ENCODE results near the gene CYP4F11. TPM values are rescaled to one million over a fixed set of nuclear protein-coding genes. Genes with fewer than 3 reads are reported as not detected.
"Not testable (repeated sequence)": the region's sequence is repeated elsewhere in the genome, so short reads cannot be mapped to it uniquely, and the experiment has no call there.

Gene CYP4F11
- total RNA-seq, 1 experiment from 2014 or later: 10.5 TPM

- H3K9me3 Mint-ChIP-seq (ENCODE audit: unreplicated experiment): no peaks in the 10 kb centered on the region
- intact Hi-C loops (cut with micrococcal nuclease): no loop called here
- no peak overlapping the region for H3K4me3 Mint-ChIP-seq (ENCODE audit: unreplicated experiment)
- H3K4me1 Mint-ChIP-seq (ENCODE audit: insufficient read depth, unreplicated experiment): no peaks in the 10 kb centered on the region
- CTCF ChIA-PET: no interaction called here
- no TSS peak for BruUV-seq (replicated peaks)
- H3K27me3 Mint-ChIP-seq (ENCODE audit: insufficient read depth, unreplicated experiment): no peaks in the 10 kb centered on the region
- H3K27ac Mint-ChIP-seq (ENCODE audit: low read depth, unreplicated experiment): no peak overlapping the region
- no peak for DNase-seq (ENCODE audit: unreplicated experiment)
- TF ChIP-seq CTCF (IDR thresholded peaks at IDR 0.05; ENCODE audit: unreplicated experiment): no peak
- H3K36me3 Mint-ChIP-seq (ENCODE audit: insufficient read depth, unreplicated experiment): no peaks in the 10 kb centered on the region
- POLR2A ChIA-PET: no interaction called here
These were observed 49.2 kb downstream of the CYP4F11 start for GRCh38 chr19:15885167-15885566.

GRCh38 chr19:15883329-15883728, 51.0 kb downstream of the CYP4F11 start:
- intact Hi-C loops (cut with micrococcal nuclease); H3K36me3 Mint-ChIP-seq (ENCODE audit: insufficient read depth, unreplicated experiment); H3K27ac Mint-ChIP-seq (ENCODE audit: low read depth, unreplicated experiment); BruUV-seq (replicated peaks); H3K9me3 Mint-ChIP-seq (ENCODE audit: unreplicated experiment); H3K4me1 Mint-ChIP-seq (ENCODE audit: insufficient read depth, unreplicated experiment); DNase-seq (ENCODE audit: unreplicated experiment); H3K4me3 Mint-ChIP-seq (ENCODE audit: unreplicated experiment); POLR2A ChIA-PET; H3K27me3 Mint-ChIP-seq (ENCODE audit: insufficient read depth, unreplicated experiment): not testable (repeated sequence)
- CTCF ChIA-PET: interaction anchor here (1.0 kb wide), 1 partner anchor 179 kb away, joined by 3 read pairs; no protein-coding TSS in a partner anchor

GRCh38 chr19:15874821-15875474, 59.4 kb downstream of the CYP4F11 start:
- Mint-ChIP-seq H3K9me3 (ENCODE audit: unreplicated experiment) (no peaks in the 10 kb centered on the region), H3K27me3 (ENCODE audit: insufficient read depth, unreplicated experiment) (no peaks in the 10 kb centered on the region), H3K4me3 (ENCODE audit: unreplicated experiment) (no peak overlapping the region), H3K36me3 (ENCODE audit: insufficient read depth, unreplicated experiment) (no peaks in the 10 kb centered on the region), H3K4me1 (ENCODE audit: insufficient read depth, unreplicated experiment) (no peaks in the 10 kb centered on the region), H3K27ac (ENCODE audit: low read depth, unreplicated experiment) (no peak overlapping the region)
- intact Hi-C loops (cut with micrococcal nuclease): no loop called here
- no peak for TF ChIP-seq CTCF (IDR thresholded peaks at IDR 0.05; ENCODE audit: unreplicated experiment)
- DNase-seq (ENCODE audit: unreplicated experiment): no peak
- CTCF ChIA-PET: no interaction called here
- no TSS peak for BruUV-seq (replicated peaks)
- POLR2A ChIA-PET: no interaction called here

GRCh38 chr19:15873771-15874170, 60.6 kb downstream of the CYP4F11 start:
- CTCF ChIA-PET; H3K27ac Mint-ChIP-seq (ENCODE audit: low read depth, unreplicated experiment); H3K9me3 Mint-ChIP-seq (ENCODE audit: unreplicated experiment): not testable (repeated sequence)

GRCh38 chr19:15871570-15871969, 62.8 kb downstream of the CYP4F11 start:
- intact Hi-C loops (cut with micrococcal nuclease): no loop called here
- no peaks in the 10 kb centered on the region for H3K27me3 Mint-ChIP-seq (ENCODE audit: insufficient read depth, unreplicated experiment)
- POLR2A ChIA-PET: no interaction called here
- H3K4me1 Mint-ChIP-seq (ENCODE audit: insufficient read depth, unreplicated experiment): no peaks in the 10 kb centered on the region
- no peaks in the 10 kb centered on the region for H3K36me3 Mint-ChIP-seq (ENCODE audit: insufficient read depth, unreplicated experiment)
- DNase-seq (ENCODE audit: unreplicated experiment): no peak
- BruUV-seq (replicated peaks): no TSS peak
- H3K4me3 Mint-ChIP-seq (ENCODE audit: unreplicated experiment): no peak overlapping the region
- H3K27ac Mint-ChIP-seq (ENCODE audit: low read depth, unreplicated experiment): no peak overlapping the region
- no peak for TF ChIP-seq CTCF (IDR thresholded peaks at IDR 0.05; ENCODE audit: unreplicated experiment)
- H3K9me3 Mint-ChIP-seq (ENCODE audit: unreplicated experiment): peaks cover 5% of the 10 kb centered on the region
- CTCF ChIA-PET: no interaction called here

More at GRCh38 chr19:15873771-15874170, 60.6 kb downstream of the CYP4F11 start:
- DNase-seq (ENCODE audit: unreplicated experiment): peak; percentile 27
- BruUV-seq (replicated peaks); H3K4me3 Mint-ChIP-seq (ENCODE audit: unreplicated experiment); H3K27me3 Mint-ChIP-seq (ENCODE audit: insufficient read depth, unreplicated experiment); POLR2A ChIA-PET; H3K4me1 Mint-ChIP-seq (ENCODE audit: insufficient read depth, unreplicated experiment); H3K36me3 Mint-ChIP-seq (ENCODE audit: insufficient read depth, unreplicated experiment); intact Hi-C loops (cut with micrococcal nuclease): not testable (repeated sequence)
